GM19452 (cell line): ENCODE measurements around the gene NFATC2.

Experiments used
- ATAC-seq: cut with Tn5 transposase; IDR thresholded peaks from one replicate; pipeline ENCODE4 v1.9.1; 2021; ENCODE audit not compliant: unreplicated experiment

NFATC2 gene

GRCh38 chr20:51434026-51434425 is 108.5 kb downstream of the NFATC2 start:
- no peak for ATAC-seq

- ATAC-seq: no peak
Measured at GRCh38 chr20:51432875-51433274, 109.6 kb downstream of the NFATC2 start.

GRCh38 chr20:51432251-51432784 is 110.2 kb downstream of the NFATC2 start:
- no peak for ATAC-seq

- ATAC-seq: no peak
Measured at GRCh38 chr20:51431321-51431720, 111.2 kb downstream of the NFATC2 start.

GRCh38 chr20:51430198-51430950 is 112.1 kb downstream of the NFATC2 start:
- no peak for ATAC-seq

- ATAC-seq: no peak
Measured at GRCh38 chr20:51429696-51430095, 112.8 kb downstream of the NFATC2 start.

- no peak for ATAC-seq
Measured at GRCh38 chr20:51429144-51429482, 113.4 kb downstream of the NFATC2 start.

GRCh38 chr20:51428401-51429143 is 113.9 kb downstream of the NFATC2 start:
- ATAC-seq: no peak

- no peak for ATAC-seq
Measured at GRCh38 chr20:51427651-51428291, 114.7 kb downstream of the NFATC2 start.

- ATAC-seq: no peak
Measured at GRCh38 chr20:51426718-51427650, 115.5 kb downstream of the NFATC2 start.

GRCh38 chr20:51425347-51426106 is 117.0 kb downstream of the NFATC2 start:
- no peak for ATAC-seq

GRCh38 chr20:51424270-51425117 is 118.0 kb downstream of the NFATC2 start:
- no peak for ATAC-seq

GRCh38 chr20:51423810-51424209 is 118.7 kb downstream of the NFATC2 start:
- no peak for ATAC-seq

- no peak for ATAC-seq
Measured at GRCh38 chr20:51423290-51423667, 119.2 kb downstream of the NFATC2 start.

GRCh38 chr20:51422514-51423289 is 119.8 kb downstream of the NFATC2 start:
- ATAC-seq: no peak

- ATAC-seq: no peak
Measured at GRCh38 chr20:51420805-51421204, 121.7 kb downstream of the NFATC2 start.

- ATAC-seq: no peak
Measured at GRCh38 chr20:51420111-51420510, 122.4 kb downstream of the NFATC2 start.

- no peak for ATAC-seq
Measured at GRCh38 chr20:51419646-51420045, 122.9 kb downstream of the NFATC2 start.
